Common myeloid progenitor, CD34-positive (primary cell): ENCODE results near the gene GBX1.

Experiments used
- CTCF ChIA-PET: fragments of 350-600 bp; sonication (Branson Sonifier 250); formaldehyde crosslinking; loops from one replicate; lab custom pipeline; 2021; ENCODE audit warnings: antibody characterized with exemption; lab: Charles Lee
- POLR2A ChIA-PET: fragments of 350-600 bp; sonication (Branson Sonifier 250); formaldehyde crosslinking; loops from one replicate; lab custom pipeline; 2021; ENCODE audit warnings: antibody characterized with exemption; lab: Charles Lee
- DNase-seq, 3 donors: peaks; one replicate each; pipeline versions ENCODE4 v3.0.0 to v3.0.0-alpha.2; 2013
- H3K27ac ChIP-seq, 2 experiments: 1 replicate in 1 of 2; 2 replicates in 1 of 2; pipeline ENCODE4 v1.7.0; 2013; ENCODE audit warnings: inconsistent platforms in 2 of 2, low read length in 2 of 2, mild to moderate bottlenecking in 2 of 2, low read depth in 1 of 2, moderate library complexity in 1 of 2; ENCODE audit not compliant: severe bottlenecking in 2 of 2, insufficient read depth in 1 of 2, poor library complexity in 1 of 2
- H3K27me3 ChIP-seq, 5 experiments: replicated peaks in 2 of 5; 1 replicate in 3 of 5; 2 replicates in 2 of 5; pipeline versions ENCODE4 v1.6.1 to v1.7.0; 2013; ENCODE audit warnings: low read length in 4 of 5, mild to moderate bottlenecking in 2 of 5, moderate library complexity in 2 of 5, inconsistent platforms in 1 of 5; ENCODE audit not compliant: insufficient read depth in 5 of 5, control insufficient read depth in 4 of 5
- H3K36me3 ChIP-seq, 4 experiments: 1 replicate in 2 of 4; 2 replicates in 2 of 4; pipeline versions ENCODE4 v1.6.1 to v1.7.0; 2013; ENCODE audit warnings: low read length in 3 of 4, control low read depth in 1 of 4, mild to moderate bottlenecking in 1 of 4; ENCODE audit not compliant: control insufficient read depth in 4 of 4, insufficient read depth in 4 of 4
- H3K4me1 ChIP-seq, 4 experiments: 1 replicate in 3 of 4; 2 replicates in 1 of 4; pipeline versions ENCODE4 v1.6.1 to v1.7.1; 2013; ENCODE audit warnings: low read length in 3 of 4, mild to moderate bottlenecking in 3 of 4, control low read depth in 1 of 4, inconsistent platforms in 1 of 4, moderate library complexity in 1 of 4; ENCODE audit not compliant: control insufficient read depth in 4 of 4, insufficient read depth in 4 of 4; ENCODE audit errors: control extremely low read depth in 1 of 4
- H3K4me3 ChIP-seq, 7 experiments: 1 replicate in 4 of 7; 2 replicates in 3 of 7; pipeline versions ENCODE4 v1.5.1 to v1.7.0; 2013; ENCODE audit warnings: mild to moderate bottlenecking in 7 of 7, low read length in 6 of 7, moderate library complexity in 6 of 7, inconsistent platforms in 2 of 7, low read depth in 2 of 7, control low read depth in 1 of 7; ENCODE audit not compliant: insufficient read depth in 4 of 7, control insufficient read depth in 1 of 7; ENCODE audit errors: extremely low read depth in 1 of 7
- H3K9me3 ChIP-seq, 5 experiments: 1 replicate in 4 of 5; 2 replicates in 1 of 5; pipeline versions ENCODE4 v1.6.1 to v1.7.1; 2013; ENCODE audit warnings: low read length in 4 of 5, mild to moderate bottlenecking in 2 of 5, inconsistent platforms in 1 of 5, low read depth in 1 of 5, moderate library complexity in 1 of 5; ENCODE audit not compliant: control insufficient read depth in 4 of 5, insufficient read depth in 2 of 5; ENCODE audit errors: control extremely low read depth in 1 of 5
- WGBS: methylation state at CpG from one replicate; pipeline ENCODE4 v1.1.5; 2013; ENCODE audit not compliant: insufficient coverage; 5-methylcytosine and 5-hydroxymethylcytosine counted together

Gene GBX1

GRCh38 chr7:151148319-151149259, 18.9 kb downstream of the GBX1 start:
- Histone ChIP-seq H3K9me3 (no peaks in the 10 kb centered on the region), H3K36me3 (peaks cover 0 to 13% (median 6%) of the 10 kb centered on the region in 4 experiments), H3K4me1 (no peaks in the 10 kb centered on the region), H3K27me3 (peaks cover 0 to 40% (median 18%) of the 10 kb centered on the region in 5 experiments), H3K4me3 (no peak overlapping the region), H3K27ac (no peak overlapping the region)
- WGBS: 64% methylated on average over 21 of the region's 22 CpGs
- POLR2A ChIA-PET: interaction anchor here (0.5 kb wide), 1 partner anchor 467 kb away, joined by 4 read pairs; no protein-coding TSS in a partner anchor
- no peak for DNase-seq
- CTCF ChIA-PET: interaction anchor here (1.1 to 2.9 kb wide), 10 partner anchors 9 to 25 kb away, joined by 3 to 14 read pairs (median 5); no protein-coding TSS in a partner anchor

DNA sequence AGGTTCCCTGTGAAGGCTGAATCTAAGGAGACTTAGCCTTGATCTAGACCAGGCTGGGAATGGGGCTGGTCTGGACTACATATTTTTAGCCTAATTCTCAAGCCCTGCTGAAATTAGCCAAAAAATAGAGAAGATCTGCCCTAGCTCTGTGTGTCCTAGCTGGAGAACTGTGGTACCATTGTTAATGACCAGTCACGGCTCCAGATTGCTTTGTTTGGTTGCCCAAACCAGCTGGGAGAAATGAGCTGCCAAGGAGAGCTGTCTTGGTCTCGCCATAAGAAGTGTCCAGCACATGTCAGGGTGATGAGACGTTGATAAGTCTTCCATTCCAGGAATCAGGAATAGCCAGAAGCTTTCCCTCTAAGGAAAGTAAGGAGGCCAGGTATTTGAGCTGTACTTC, 20.7 kb downstream of the GBX1 start:
- CTCF ChIA-PET: interaction anchor here (1.1 to 2.9 kb wide), 7 partner anchors 9 to 97 kb away, joined by 3 to 12 read pairs (median 5); no protein-coding TSS in a partner anchor
- H3K4me1 ChIP-seq: peaks cover 0 to 2% (median under 1%) of the 10 kb centered on the region in 4 experiments
- POLR2A ChIA-PET: no interaction called here
- no peak for DNase-seq
- no peak overlapping the region for H3K4me3 ChIP-seq
- H3K27ac ChIP-seq: no peak overlapping the region
- H3K27me3 ChIP-seq: peaks cover 0 to 34% (median 15%) of the 10 kb centered on the region in 5 experiments
- WGBS: 97% methylated on average over 3 of the region's 3 CpGs
- H3K9me3 ChIP-seq: no peaks in the 10 kb centered on the region
- H3K36me3 ChIP-seq: peaks cover 0 to 30% (median 15%) of the 10 kb centered on the region in 4 experiments

- H3K36me3 ChIP-seq: peaks cover 4 to 43% (median 25%) of the 10 kb centered on the region in 4 experiments
- no peak overlapping the region for H3K4me3 ChIP-seq
- CTCF ChIA-PET: interaction anchor here (0.8 to 2.9 kb wide), 4 partner anchors 12 to 31 kb away, joined by 3 to 9 read pairs (median 3); no protein-coding TSS in a partner anchor
- peaks cover 0 to 12% (median 9%) of the 10 kb centered on the region in 5 experiments for H3K27me3 ChIP-seq
- POLR2A ChIA-PET: no interaction called here
- H3K4me1 ChIP-seq: peaks cover 0 to 2% (median under 1%) of the 10 kb centered on the region in 4 experiments
- no peaks in the 10 kb centered on the region for H3K9me3 ChIP-seq
- no peak for DNase-seq
- H3K27ac ChIP-seq: no peak overlapping the region
- WGBS: 93% methylated on average over 5 of the region's 7 CpGs
Measured at GRCh38 chr7:151144387-151144786, 23.1 kb downstream of the GBX1 start.

DNA sequence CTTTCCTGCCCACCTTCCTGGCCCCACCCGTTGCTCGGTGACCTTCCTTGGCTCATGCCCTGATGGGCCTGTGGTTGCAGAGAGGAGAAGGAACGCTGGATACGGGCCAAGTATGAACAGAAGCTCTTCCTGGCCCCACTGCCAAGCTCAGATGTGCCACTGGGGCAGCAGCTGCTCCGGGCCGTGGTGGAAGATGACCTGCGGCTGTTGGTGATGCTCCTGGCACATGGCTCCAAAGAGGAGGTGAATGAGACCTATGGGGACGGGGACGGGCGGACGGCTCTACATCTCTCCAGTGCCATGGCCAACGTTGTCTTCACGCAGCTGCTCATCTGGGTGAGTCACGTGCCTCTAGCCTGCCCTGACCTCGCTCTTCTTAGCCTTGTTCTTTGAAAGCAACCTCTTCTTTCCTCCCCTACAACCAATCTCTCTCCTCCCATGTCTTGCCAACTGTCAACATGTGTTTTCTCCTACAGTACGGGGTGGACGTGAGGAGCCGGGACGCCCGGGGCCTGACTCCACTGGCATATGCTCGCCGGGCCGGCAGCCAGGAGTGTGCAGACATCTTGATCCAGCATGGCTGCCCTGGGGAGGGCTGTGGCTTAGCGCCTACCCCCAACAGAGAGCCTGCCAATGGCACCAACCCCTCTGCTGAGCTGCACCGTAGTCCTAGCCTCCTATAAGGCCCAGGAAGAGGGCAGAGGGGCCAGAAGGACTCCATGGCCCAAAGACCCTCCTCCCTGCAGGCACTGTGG, 24.1 kb downstream of the GBX1 start:
- CTCF ChIA-PET: interaction anchor here (0.8 to 2.9 kb wide), 6 partner anchors 12 to 124 kb away, joined by 3 to 9 read pairs (median 3); partner anchors contain the start of gene GBX1
- peaks cover 0 to 6% (median 2%) of the 10 kb centered on the region in 5 experiments for H3K27me3 ChIP-seq
- peaks cover 0 to 2% (median under 1%) of the 10 kb centered on the region in 4 experiments for H3K4me1 ChIP-seq
- H3K36me3 ChIP-seq: peaks cover 4 to 47% (median 25%) of the 10 kb centered on the region in 4 experiments
- WGBS: 97% methylated on average over 18 of the region's 25 CpGs
- no peak overlapping the region for H3K4me3 ChIP-seq
- DNase-seq: no peak
- H3K27ac ChIP-seq: no peak overlapping the region
- no peaks in the 10 kb centered on the region for H3K9me3 ChIP-seq
- POLR2A ChIA-PET: no interaction called here

DNA sequence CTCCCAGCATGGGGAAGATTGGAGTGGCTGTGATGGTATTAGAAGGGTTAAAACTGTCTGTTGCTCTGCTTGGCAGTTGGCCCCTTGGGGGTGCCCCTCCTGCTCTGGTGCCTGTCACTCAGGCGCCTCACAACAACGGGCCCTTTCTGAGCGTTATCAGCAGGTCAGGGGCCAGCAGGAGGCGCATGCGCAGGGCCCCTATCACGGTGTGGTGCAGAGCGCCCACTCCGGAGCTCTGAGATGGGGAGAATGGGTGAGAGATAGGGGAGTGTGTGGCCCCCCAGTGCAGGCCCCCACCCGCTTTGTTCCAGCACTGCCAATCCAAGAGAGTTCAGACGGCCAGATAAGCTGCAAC, 24.8 kb downstream of the GBX1 start:
- H3K27me3 ChIP-seq: no peaks in the 10 kb centered on the region
- CTCF ChIA-PET: interaction anchor here (0.8 to 2.9 kb wide), 7 partner anchors 12 to 124 kb away, joined by 3 to 9 read pairs (median 3); partner anchors contain the start of gene GBX1
- no peak overlapping the region for H3K4me3 ChIP-seq
- peaks cover 0 to 2% (median under 1%) of the 10 kb centered on the region in 4 experiments for H3K4me1 ChIP-seq
- POLR2A ChIA-PET: no interaction called here
- DNase-seq: peak in 2 of 3 donors; percentile 31 to 47
- peaks cover 4 to 49% (median 25%) of the 10 kb centered on the region in 4 experiments for H3K36me3 ChIP-seq
- no peak overlapping the region for H3K27ac ChIP-seq
- no peaks in the 10 kb centered on the region for H3K9me3 ChIP-seq
- WGBS: 84% methylated on average over 3 of the region's 10 CpGs

GRCh38 chr7:151141855-151142685, 25.4 kb downstream of the GBX1 start:
- H3K27me3 ChIP-seq: no peaks in the 10 kb centered on the region
- CTCF ChIA-PET: interaction anchor here (0.8 to 2.9 kb wide), 8 partner anchors 9 to 123 kb away, joined by 3 to 9 read pairs (median 3); partner anchors contain the start of gene GBX1

More at GRCh38 chr7:151141855-151142685, 25.4 kb downstream of the GBX1 start:
- Histone ChIP-seq H3K9me3 (no peaks in the 10 kb centered on the region), H3K4me1 (peaks cover 0 to 2% (median under 1%) of the 10 kb centered on the region in 4 experiments), H3K4me3 (no peak overlapping the region), H3K36me3 (peaks cover 4 to 52% (median 25%) of the 10 kb centered on the region in 4 experiments), H3K27ac (no peak overlapping the region)
- no peak for DNase-seq
- 98% methylated on average over 29 of the region's 31 CpGs for WGBS
- POLR2A ChIA-PET: no interaction called here
